GM12801 (cell line): ENCODE measurements around the gene VARS2.

ENCODE experiments used
- TF ChIP-seq, protein P1 (sequence below): IDR thresholded peaks from one replicate; pipeline ENCODE4 v1.5.1; 2011; ENCODE audit warnings: control low read depth; ENCODE audit not compliant: insufficient read length; ENCODE audit errors: extremely low read depth

VARS2 gene

DNA sequence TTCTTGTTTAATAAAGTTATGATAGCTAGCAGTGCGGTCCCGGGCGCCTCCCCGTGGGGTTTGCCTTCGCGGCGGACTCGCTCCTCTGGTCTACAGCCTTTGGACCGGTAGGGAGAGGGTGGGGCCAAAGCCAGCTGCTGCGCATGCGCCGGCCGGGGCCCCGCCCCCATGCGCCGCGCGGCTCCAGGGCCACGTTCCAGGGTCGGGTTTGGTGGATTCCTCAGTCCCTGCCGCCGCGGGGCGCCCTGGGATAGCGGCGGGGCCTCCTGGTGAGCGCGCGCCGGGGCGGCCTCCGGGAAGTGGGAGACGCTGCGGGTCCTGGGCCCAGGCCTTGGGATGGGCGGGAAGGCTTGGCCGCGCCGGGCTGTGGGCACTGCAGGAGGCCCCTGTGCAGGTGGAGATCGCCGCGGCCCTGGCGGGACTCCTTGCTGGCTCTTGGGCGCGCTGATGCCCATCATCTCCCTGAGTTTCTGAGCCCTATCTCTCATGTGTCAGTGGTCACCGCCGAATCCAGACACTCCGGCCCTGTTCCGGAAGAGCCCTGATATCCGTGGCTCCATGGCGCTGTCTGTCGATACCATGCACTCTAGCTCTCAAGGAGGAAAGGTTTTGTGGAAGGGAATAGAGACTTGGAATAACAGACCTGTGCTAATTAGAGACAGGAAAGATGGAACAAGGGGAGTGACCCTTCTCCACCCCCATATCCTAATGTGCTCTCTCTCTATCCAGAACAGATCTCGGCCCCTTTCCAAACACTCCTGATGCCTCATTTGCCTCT lies at the start of gene VARS2:
Gene VARS2 (plus strand): TSS at position 163 of the 778 bp plus-strand sequence. CDS start 599 bp downstream, at position 762.
- TF ChIP-seq, protein P1, sequence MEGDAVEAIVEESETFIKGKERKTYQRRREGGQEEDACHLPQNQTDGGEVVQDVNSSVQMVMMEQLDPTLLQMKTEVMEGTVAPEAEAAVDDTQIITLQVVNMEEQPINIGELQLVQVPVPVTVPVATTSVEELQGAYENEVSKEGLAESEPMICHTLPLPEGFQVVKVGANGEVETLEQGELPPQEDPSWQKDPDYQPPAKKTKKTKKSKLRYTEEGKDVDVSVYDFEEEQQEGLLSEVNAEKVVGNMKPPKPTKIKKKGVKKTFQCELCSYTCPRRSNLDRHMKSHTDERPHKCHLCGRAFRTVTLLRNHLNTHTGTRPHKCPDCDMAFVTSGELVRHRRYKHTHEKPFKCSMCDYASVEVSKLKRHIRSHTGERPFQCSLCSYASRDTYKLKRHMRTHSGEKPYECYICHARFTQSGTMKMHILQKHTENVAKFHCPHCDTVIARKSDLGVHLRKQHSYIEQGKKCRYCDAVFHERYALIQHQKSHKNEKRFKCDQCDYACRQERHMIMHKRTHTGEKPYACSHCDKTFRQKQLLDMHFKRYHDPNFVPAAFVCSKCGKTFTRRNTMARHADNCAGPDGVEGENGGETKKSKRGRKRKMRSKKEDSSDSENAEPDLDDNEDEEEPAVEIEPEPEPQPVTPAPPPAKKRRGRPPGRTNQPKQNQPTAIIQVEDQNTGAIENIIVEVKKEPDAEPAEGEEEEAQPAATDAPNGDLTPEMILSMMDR = no peak

DNA sequence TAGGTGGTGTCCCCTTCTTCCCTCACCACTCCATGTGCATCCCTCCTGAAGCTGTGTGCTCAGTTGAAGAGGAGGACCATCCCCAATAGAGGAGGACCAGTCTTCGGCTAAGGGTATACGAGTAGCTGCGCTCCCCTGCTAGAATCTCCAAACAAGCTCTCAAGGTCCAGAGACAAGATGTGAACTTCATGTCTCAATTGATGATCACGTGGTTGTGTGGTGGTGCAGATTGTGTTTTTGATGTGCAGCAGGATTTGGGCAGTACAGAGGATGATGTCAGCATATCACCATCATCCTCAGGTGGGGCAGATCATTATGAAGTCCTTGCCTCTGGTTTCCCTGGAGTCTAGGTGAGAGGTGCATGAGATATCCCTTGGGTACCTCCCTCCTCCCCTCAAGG lies 49.7 kb upstream of the VARS2 start:
- TF ChIP-seq, protein P1 = no peak

DNA sequence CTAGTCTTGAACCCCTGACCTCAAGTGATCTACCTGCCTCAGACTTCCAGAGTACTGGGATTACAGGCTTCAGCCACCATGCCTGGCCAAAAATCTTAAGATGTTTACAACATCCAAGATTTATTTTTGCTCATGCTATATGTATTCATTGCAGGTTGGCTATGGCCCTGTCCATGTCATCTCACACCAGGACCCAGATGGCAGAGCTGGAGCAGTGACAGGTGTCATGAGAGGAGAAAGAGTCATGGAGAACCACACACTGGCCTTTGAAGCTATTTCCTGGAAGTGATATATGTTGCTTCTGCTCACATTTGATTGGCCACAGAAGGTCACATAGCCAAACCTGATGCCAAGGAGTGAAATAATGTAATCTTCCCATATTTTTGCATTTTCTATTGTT lies 43.5 kb upstream of the VARS2 start:
- TF ChIP-seq, protein P1 = no peak

DNA sequence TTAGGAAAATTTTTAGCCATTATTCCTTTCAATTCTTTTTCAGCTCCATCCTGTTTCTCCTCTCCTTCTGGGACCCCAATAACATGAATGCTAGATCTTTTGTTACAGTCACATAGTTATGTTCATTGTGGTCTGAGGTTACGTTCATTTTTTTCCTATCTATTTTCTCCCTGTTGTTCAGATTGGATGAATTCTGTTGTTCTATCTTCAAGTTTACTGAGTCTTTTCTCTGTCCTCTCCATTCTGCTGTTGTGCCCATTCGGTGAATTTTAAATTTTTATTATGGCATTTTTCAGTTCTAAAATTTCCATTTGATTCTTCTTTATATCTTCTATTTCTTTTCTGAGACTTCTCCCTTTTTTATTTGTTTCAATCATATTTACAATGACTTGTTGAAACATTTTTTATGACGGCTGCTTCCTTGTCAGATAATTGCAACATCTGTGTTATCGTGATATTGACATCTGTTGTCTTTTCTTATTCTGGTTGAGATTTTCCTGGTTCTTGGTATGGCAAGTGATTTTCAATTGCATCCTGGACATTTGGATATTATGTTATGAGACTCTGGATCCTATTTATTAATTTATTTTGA lies 42.4 kb upstream of the VARS2 start:
- TF ChIP-seq, protein P1 = no peak

DNA sequence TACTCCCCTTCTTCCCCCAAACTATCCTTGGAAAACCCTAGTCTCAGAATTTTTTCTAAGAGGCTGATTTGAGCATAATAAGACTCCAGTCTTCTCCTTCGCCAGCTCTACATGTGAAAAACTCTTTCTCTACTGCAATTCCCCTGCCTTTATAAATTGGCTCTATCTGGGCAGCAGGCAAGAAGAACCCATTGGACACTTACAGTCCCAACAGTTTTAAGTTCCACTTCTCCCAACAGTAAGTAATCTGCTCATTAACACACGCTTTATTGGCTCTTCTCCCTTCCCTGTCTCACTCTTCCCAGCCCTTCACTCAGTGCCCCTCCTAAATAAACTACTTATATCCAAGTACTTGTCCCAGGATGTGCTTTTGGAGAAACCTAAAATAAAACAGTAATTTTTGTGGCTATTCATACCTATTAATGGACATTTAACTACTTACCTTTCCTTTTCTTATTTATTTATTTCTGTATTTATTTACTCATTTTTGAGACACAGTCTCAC lies 40.8 kb upstream of the VARS2 start:
- TF ChIP-seq, protein P1 = no peak

DNA sequence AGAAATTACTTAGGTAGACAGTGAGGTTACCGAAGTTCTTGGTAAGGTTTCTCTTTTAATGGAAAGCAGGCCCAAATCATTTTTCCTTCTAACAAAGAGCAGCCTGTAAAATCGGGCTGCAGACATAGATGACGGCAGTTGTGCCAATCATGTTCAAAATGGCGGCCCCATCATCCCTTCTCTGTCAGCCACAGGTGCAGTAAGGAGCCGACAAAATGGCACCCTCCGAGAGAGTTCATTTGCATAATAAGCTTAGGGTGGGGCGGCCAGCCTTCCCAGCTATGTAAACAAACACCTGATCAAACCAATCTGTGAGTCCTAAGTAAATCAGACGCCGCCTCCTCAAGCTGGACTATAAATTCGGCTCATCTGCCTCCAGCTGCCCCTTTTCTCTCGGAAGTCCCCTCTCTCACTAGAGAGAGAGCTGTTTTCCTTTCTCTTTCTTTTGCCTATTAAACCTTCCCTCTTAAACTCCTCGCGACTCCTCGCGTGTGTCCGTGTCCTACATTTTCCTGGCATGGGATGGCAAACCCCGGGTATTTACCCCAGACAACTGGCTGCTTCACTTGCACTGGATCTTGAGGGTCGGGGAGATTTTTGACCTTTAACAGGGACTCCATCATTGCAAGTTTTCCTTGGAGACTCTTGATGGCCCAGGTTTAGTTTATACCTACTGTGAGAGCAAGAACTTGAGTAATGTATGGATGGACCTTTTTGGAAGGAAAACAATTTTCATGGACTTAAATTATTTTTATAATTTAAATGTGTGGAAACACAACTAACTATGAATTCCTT lies 38.6 kb upstream of the VARS2 start:
- TF ChIP-seq, protein P1 = no peak
